ENCODE measurements around the gene TJP1. TPM values are rescaled to one million over a fixed set of nuclear protein-coding genes. Genes with fewer than 3 reads are reported as not detected.
"Not testable (repeated sequence)": the region's sequence is repeated elsewhere in the genome, so short reads cannot be mapped to it uniquely, and the experiment has no call there.

Gene TJP1
- total RNA-seq, 1 donor from 2014 or later = 159 TPM

GRCh38 chr15:29736012-29736743, 86.1 kb downstream of the TJP1 start:
- Mint-ChIP-seq H3K9me3 (no peaks in the 10 kb centered on the region), H3K4me3 (no peak overlapping the region), H3K36me3 (peaks cover 47% of the 10 kb centered on the region), H3K27ac (peak overlapping the region; percentile 59), H3K4me1 (peaks cover 7% of the 10 kb centered on the region), H3K27me3 (ENCODE audit: low read depth) (no peaks in the 10 kb centered on the region)
- no peak for DNase-seq (ENCODE audit: low spot score in 2 of 2, unreplicated experiment in 2 of 2)
- TF ChIP-seq, protein P1, sequence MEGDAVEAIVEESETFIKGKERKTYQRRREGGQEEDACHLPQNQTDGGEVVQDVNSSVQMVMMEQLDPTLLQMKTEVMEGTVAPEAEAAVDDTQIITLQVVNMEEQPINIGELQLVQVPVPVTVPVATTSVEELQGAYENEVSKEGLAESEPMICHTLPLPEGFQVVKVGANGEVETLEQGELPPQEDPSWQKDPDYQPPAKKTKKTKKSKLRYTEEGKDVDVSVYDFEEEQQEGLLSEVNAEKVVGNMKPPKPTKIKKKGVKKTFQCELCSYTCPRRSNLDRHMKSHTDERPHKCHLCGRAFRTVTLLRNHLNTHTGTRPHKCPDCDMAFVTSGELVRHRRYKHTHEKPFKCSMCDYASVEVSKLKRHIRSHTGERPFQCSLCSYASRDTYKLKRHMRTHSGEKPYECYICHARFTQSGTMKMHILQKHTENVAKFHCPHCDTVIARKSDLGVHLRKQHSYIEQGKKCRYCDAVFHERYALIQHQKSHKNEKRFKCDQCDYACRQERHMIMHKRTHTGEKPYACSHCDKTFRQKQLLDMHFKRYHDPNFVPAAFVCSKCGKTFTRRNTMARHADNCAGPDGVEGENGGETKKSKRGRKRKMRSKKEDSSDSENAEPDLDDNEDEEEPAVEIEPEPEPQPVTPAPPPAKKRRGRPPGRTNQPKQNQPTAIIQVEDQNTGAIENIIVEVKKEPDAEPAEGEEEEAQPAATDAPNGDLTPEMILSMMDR (IDR thresholded peaks at IDR 0.05; ENCODE audit: unreplicated experiment) = no peak

DNA sequence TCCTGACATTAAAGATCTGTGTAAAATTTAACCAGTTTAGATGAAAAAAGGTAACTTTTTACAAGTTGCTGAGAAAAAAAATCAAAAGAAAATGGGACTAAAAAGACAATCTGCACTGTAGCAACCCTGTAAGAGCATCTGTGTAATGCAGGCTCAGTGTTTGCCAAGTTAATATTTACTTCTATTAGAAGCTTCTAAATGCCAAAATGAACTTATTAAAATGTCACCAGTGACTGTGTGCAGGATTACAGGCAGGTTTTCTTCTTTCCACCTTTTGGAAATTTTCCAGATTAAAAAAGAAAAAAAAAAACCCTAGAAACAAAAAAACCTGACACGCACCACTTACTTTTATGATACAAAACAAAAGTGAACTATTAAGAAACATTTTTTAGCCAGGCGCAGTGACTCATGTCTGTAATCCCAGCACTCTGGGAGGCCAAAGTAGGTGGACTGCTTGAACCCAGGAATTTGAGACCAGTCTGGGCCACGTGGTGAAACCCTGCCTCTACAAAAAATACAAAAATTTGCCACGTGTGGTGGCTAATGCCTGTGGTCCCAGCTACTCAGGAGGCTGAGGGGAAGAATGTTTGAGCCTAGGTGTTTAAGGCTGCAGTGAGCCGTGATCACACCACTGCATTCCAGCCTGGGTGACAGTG, 87.2 kb downstream of the TJP1 start:
- Mint-ChIP-seq H3K27me3 (ENCODE audit: low read depth) (no peaks in the 10 kb centered on the region), H3K4me3 (no peak overlapping the region), H3K9me3 (no peaks in the 10 kb centered on the region), H3K27ac (no peak overlapping the region), H3K4me1 (peaks cover 7% of the 10 kb centered on the region), H3K36me3 (peaks cover 45% of the 10 kb centered on the region)
- TF ChIP-seq, protein P1 (IDR thresholded peaks at IDR 0.05; ENCODE audit: unreplicated experiment) = no peak
- no peak for DNase-seq (ENCODE audit: low spot score in 2 of 2, unreplicated experiment in 2 of 2)

GRCh38 chr15:29731865-29732264, 90.4 kb downstream of the TJP1 start:
- Mint-ChIP-seq H3K4me1 (peaks cover 7% of the 10 kb centered on the region), H3K27ac (no peak overlapping the region), H3K27me3 (ENCODE audit: low read depth) (no peaks in the 10 kb centered on the region), H3K9me3 (no peaks in the 10 kb centered on the region), H3K36me3 (peaks cover 59% of the 10 kb centered on the region), H3K4me3 (no peak overlapping the region)
- no peak for DNase-seq (ENCODE audit: low spot score in 2 of 2, unreplicated experiment in 2 of 2)
- TF ChIP-seq, protein P1 (IDR thresholded peaks at IDR 0.05; ENCODE audit: unreplicated experiment) = no peak

DNA sequence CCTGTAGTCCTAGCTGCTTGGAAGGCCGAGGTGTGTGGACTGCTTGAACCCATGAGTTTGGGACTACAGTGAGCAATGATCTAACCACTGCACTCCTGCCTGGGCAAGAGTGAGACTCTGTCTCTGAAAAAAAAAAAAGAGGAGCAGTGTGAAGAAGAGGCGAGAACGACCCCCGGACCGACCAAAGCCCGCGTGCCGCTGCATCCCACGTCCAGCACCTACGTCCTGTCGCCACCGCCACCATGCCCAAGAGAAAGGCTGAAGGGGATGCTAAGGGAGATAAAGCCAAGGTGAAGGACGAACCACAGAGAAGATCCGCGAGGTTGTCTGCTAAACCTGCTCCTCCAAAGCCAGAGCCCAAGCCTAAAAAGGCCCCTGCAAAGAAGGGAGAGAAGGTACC, 91.8 kb downstream of the TJP1 start:
- not testable (repeated sequence) for H3K9me3 Mint-ChIP-seq

GRCh38 chr15:29728418-29728817, 93.8 kb downstream of the TJP1 start:
- TF ChIP-seq, protein P1 (IDR thresholded peaks at IDR 0.05; ENCODE audit: unreplicated experiment) = no peak
- Mint-ChIP-seq H3K9me3 (peaks cover 10% of the 10 kb centered on the region), H3K27ac (no peak overlapping the region), H3K4me1 (no peaks in the 10 kb centered on the region), H3K36me3 (peaks cover 73% of the 10 kb centered on the region), H3K27me3 (ENCODE audit: low read depth) (no peaks in the 10 kb centered on the region), H3K4me3 (no peak overlapping the region)
- DNase-seq (ENCODE audit: low spot score in 2 of 2, unreplicated experiment in 2 of 2) = no peak

More for the DNA sequence above, 91.8 kb downstream of the TJP1 start:
- H3K27ac Mint-ChIP-seq; H3K4me1 Mint-ChIP-seq; DNase-seq (ENCODE audit: low spot score in 2 of 2, unreplicated experiment in 2 of 2); H3K27me3 Mint-ChIP-seq (ENCODE audit: low read depth); H3K4me3 Mint-ChIP-seq: not testable (repeated sequence)
- peaks cover 60% of the 10 kb centered on the region for H3K36me3 Mint-ChIP-seq

GRCh38 chr15:29727871-29728270, 94.4 kb downstream of the TJP1 start:
- H3K27ac Mint-ChIP-seq = no peak overlapping the region
- no peaks in the 10 kb centered on the region for H3K4me1 Mint-ChIP-seq
- DNase-seq (ENCODE audit: low spot score in 2 of 2, unreplicated experiment in 2 of 2) = no peak
- H3K27me3 Mint-ChIP-seq (ENCODE audit: low read depth) = no peaks in the 10 kb centered on the region
- peaks cover 16% of the 10 kb centered on the region for H3K9me3 Mint-ChIP-seq
- H3K36me3 Mint-ChIP-seq = peaks cover 74% of the 10 kb centered on the region
- no peak overlapping the region for H3K4me3 Mint-ChIP-seq
- TF ChIP-seq, protein P1 (IDR thresholded peaks at IDR 0.05; ENCODE audit: unreplicated experiment) = no peak
